GM06990 (cell line): ENCODE results near the gene LEFTY1.

Experiments
- DNase-seq: peaks from one replicate; pipeline ENCODE4 v3.0.0-alpha.2; 2011; ENCODE audit not compliant: insufficient read length; ENCODE audit errors: extremely low read depth
- H3K27me3 ChIP-seq: replicated peaks from 2 replicates; pipeline ENCODE4 v1.6.0; 2011; ENCODE audit warnings: low read length; ENCODE audit not compliant: control insufficient read depth, insufficient read depth
- H3K36me3 ChIP-seq: 2 replicates; pipeline ENCODE4 v1.5.1; 2011; ENCODE audit warnings: low read length; ENCODE audit not compliant: control insufficient read depth, insufficient read depth
- H3K4me3 ChIP-seq: replicated peaks from 2 replicates; pipeline ENCODE4 v1.5.1; 2011; ENCODE audit warnings: low read depth, mild to moderate bottlenecking, control low read depth, low read length
- CTCF ChIP-seq: IDR thresholded peaks from 2 replicates; pipeline ENCODE4 v1.5.1; 2011; ENCODE audit warnings: low read length, control low read depth, mild to moderate bottlenecking, inconsistent platforms; ENCODE audit not compliant: insufficient read depth, poor library complexity, severe bottlenecking

The LEFTY1 gene

GRCh38 chr1:225911191-225912130, 22.5 kb upstream of the LEFTY1 start:
- no peaks in the 10 kb centered on the region for H3K27me3 ChIP-seq
- H3K4me3 ChIP-seq, result no peak overlapping the region
- peak; percentile 62 for DNase-seq
- peak; percentile 35 for TF ChIP-seq CTCF
- peaks cover 6% of the 10 kb centered on the region for H3K36me3 ChIP-seq

- no peak for TF ChIP-seq CTCF
- H3K4me3 ChIP-seq, result no peak overlapping the region
- no peak for DNase-seq
- H3K27me3 ChIP-seq, result no peaks in the 10 kb centered on the region
- no peaks in the 10 kb centered on the region; the same call in none of the 2 replicates for H3K36me3 ChIP-seq
Measured at GRCh38 chr1:225909477-225909876, 20.5 kb upstream of the LEFTY1 start.

GRCh38 chr1:225908773-225909172, 19.8 kb upstream of the LEFTY1 start:
- no peaks in the 10 kb centered on the region; the same call in none of the 2 replicates for H3K36me3 ChIP-seq
- DNase-seq, result no peak
- no peak for TF ChIP-seq CTCF
- H3K4me3 ChIP-seq, result no peak overlapping the region
- H3K27me3 ChIP-seq, result no peaks in the 10 kb centered on the region

GRCh38 chr1:225908013-225908640, 19.2 kb upstream of the LEFTY1 start:
- DNase-seq, result no peak

GRCh38 chr1:225907341-225907740, 18.4 kb upstream of the LEFTY1 start:
- DNase-seq, result no peak
- no peak overlapping the region for H3K4me3 ChIP-seq
- no peaks in the 10 kb centered on the region for H3K36me3 ChIP-seq
- TF ChIP-seq CTCF, result no peak
- no peaks in the 10 kb centered on the region for H3K27me3 ChIP-seq

More at GRCh38 chr1:225908013-225908640, 19.2 kb upstream of the LEFTY1 start:
- Histone ChIP-seq H3K27me3 (no peaks in the 10 kb centered on the region), H3K4me3 (no peak overlapping the region), H3K36me3 (no peaks in the 10 kb centered on the region)
- TF ChIP-seq CTCF, result no peak
